HepG2 (cell line): ENCODE measurements around the gene HCK. TPM values are rescaled to one million over a fixed set of nuclear protein-coding genes. Genes with fewer than 3 reads are reported as not detected.

ENCODE experiments used
- ATF7-NPFF ChIP-seq: sonication (generic); formaldehyde crosslinking; IDR thresholded peaks from 2 replicates; pipeline ENCODE4 v1.8.1; 2023; ENCODE audit warnings: mild to moderate bottlenecking, low read depth, missing genetic modification reagents, moderate library complexity
- CREB1 ChIP-seq, 2 experiments: fragments of 450-650 bp in 1 of 2; IDR thresholded peaks; 2 replicates each; pipeline ENCODE4 v1.6.1; 2016 to 2017; ENCODE audit warnings: control low read depth in 1 of 2, mild to moderate bottlenecking in 1 of 2, missing compliant biosample characterization in 1 of 2, missing genetic modification characterization in 1 of 2
- GATAD2A ChIP-seq: IDR thresholded peaks from 2 replicates; pipeline ENCODE4 v1.6.1; 2016
- IKZF4 ChIP-seq: sonication (generic); formaldehyde crosslinking; IDR thresholded peaks from 2 replicates; pipeline ENCODE4 v1.5.1; 2020; ENCODE audit warnings: borderline replicate concordance, mild to moderate bottlenecking, low read depth, missing genetic modification reagents; ENCODE audit errors: not compliant biosample characterization
- KLF13 ChIP-seq: sonication (generic); formaldehyde crosslinking; IDR thresholded peaks from 2 replicates; pipeline ENCODE4 v1.4.0; 2020; ENCODE audit warnings: mild to moderate bottlenecking, missing genetic modification reagents
- MED13 ChIP-seq: sonication (generic); formaldehyde crosslinking; IDR thresholded peaks from 2 replicates; pipeline ENCODE4 v1.5.0; 2020; ENCODE audit warnings: missing genetic modification reagents
- SMAD3 ChIP-seq: sonication (generic); formaldehyde crosslinking; IDR thresholded peaks from 2 replicates; pipeline ENCODE4 v1.4.0; 2020; ENCODE audit warnings: missing genetic modification reagents
- XRCC5 ChIP-seq: fragments of 200-400 bp; formaldehyde crosslinking; optimal IDR thresholded peaks from 2 replicates; pipeline ENCODE3; 2017; ENCODE audit warnings: mild to moderate bottlenecking, low read length
- ZBTB38 ChIP-seq: sonication (generic); formaldehyde crosslinking; IDR thresholded peaks from 2 replicates; pipeline ENCODE4 v1.5.1; 2020; ENCODE audit warnings: mild to moderate bottlenecking, missing genetic modification reagents
- ZFYVE20 ChIP-seq: sonication (generic); formaldehyde crosslinking; IDR thresholded peaks from 2 replicates; pipeline ENCODE4 v1.8.0; 2023; ENCODE audit warnings: low read depth, mild to moderate bottlenecking, moderate library complexity, missing genetic modification reagents, borderline replicate concordance
- ZNF12 ChIP-seq: sonication (generic); formaldehyde crosslinking; IDR thresholded peaks from 2 replicates; pipeline ENCODE4 v1.5.0; 2020; ENCODE audit warnings: missing genetic modification reagents
- ZNF354B ChIP-seq: sonication (generic); formaldehyde crosslinking; IDR thresholded peaks from 2 replicates; pipeline ENCODE4 v1.8.0; 2022; ENCODE audit warnings: mild to moderate bottlenecking, missing genetic modification reagents
- ZNF460 ChIP-seq: sonication (generic); formaldehyde crosslinking; IDR thresholded peaks from 2 replicates; pipeline ENCODE4 v1.5.1; 2020; ENCODE audit warnings: missing genetic modification reagents, mild to moderate bottlenecking, borderline replicate concordance
- ZNF619 ChIP-seq: sonication (generic); formaldehyde crosslinking; IDR thresholded peaks from 2 replicates; pipeline ENCODE4 v1.4.0; 2020; ENCODE audit warnings: mild to moderate bottlenecking, missing genetic modification reagents
- polyA plus RNA-seq, 8 experiments: library from polyadenylated mRNA; depleted of rRNA in 3 of 8; stranded (reverse) in 7 of 8; unstranded in 1 of 8; fragments of >200 nt; fragmentation: Illumina TruSeq in 4 of 8; extraction: Trizol in 4 of 8; gene quantifications; 2 replicates each; pipeline versions ENCODE4 v1.2.1 to v1.2.3, GENCODE V29; 2011 to 2016; ENCODE audit warnings: low read depth in 4 of 8, missing spikeins in 1 of 8, mixed read lengths in 1 of 8; ENCODE audit not compliant: insufficient read depth in 1 of 8
- total RNA-seq, 5 experiments: library from RNA; depleted of rRNA; stranded (reverse); fragments of >200 nt; fragmentation: Illumina TruSeq; extraction: Trizol; gene quantifications; 2 replicates each; pipeline ENCODE4 v1.2.3, GENCODE V29; 2016; ENCODE audit warnings: low read depth in 1 of 5
- TF ChIP-seq, protein P1 (sequence below): sonication (generic); formaldehyde crosslinking; IDR thresholded peaks from 2 replicates; pipeline ENCODE4 v1.4.0; 2020; ENCODE audit warnings: missing genetic modification reagents
- TF ChIP-seq, protein P2 (sequence below): sonication (generic); formaldehyde crosslinking; IDR thresholded peaks from 2 replicates; pipeline ENCODE4 v1.9.0; 2021; ENCODE audit warnings: missing genetic modification reagents, borderline replicate concordance
- TF ChIP-seq, protein P3 (sequence below): sonication (generic); formaldehyde crosslinking; IDR thresholded peaks from 2 replicates; pipeline ENCODE4 v1.4.0; 2020; ENCODE audit warnings: mild to moderate bottlenecking, low read depth, missing genetic modification reagents
- TF ChIP-seq, protein P4 (sequence below), 2 experiments: fragments of 450-650 bp in 1 of 2; sonication (generic) in 1 of 2; formaldehyde crosslinking; IDR thresholded peaks; 2 replicates each; pipeline versions ENCODE4 v1.5.0 to v1.8.0; 2020 to 2022; ENCODE audit warnings: mild to moderate bottlenecking in 1 of 2, missing genetic modification reagents in 1 of 2

The HCK gene
- total and polyA plus RNA-seq, 2 of the 13 experiments (the other 11 are each of a cell fraction or from before 2014, with no cell fraction given) = 0.04 TPM; not detected in 1

DNA sequence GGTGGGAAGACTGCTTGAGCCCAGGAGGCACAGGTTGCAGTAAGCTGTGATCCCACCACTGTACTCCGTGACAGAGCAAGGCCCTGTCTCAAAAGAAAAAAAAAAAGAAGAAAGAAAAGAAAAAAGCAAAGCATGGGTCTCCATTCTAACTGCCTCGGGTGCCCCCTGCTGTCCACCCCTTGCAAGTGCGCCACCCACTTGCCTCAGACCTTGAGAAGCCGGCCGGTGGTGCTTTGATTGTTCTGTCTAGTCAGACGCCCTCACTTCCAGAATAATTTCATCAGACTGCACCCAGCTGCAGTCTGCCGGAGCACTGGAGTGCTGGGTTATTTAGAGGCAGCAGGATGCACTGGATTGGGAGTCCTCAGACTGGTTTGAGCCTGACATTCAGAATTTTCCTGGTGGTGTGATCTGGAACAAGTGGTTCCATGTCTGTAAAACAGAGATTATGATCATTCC lies 39.9 kb downstream of the HCK start (continued):
- TF ChIP-seq, protein P1, sequence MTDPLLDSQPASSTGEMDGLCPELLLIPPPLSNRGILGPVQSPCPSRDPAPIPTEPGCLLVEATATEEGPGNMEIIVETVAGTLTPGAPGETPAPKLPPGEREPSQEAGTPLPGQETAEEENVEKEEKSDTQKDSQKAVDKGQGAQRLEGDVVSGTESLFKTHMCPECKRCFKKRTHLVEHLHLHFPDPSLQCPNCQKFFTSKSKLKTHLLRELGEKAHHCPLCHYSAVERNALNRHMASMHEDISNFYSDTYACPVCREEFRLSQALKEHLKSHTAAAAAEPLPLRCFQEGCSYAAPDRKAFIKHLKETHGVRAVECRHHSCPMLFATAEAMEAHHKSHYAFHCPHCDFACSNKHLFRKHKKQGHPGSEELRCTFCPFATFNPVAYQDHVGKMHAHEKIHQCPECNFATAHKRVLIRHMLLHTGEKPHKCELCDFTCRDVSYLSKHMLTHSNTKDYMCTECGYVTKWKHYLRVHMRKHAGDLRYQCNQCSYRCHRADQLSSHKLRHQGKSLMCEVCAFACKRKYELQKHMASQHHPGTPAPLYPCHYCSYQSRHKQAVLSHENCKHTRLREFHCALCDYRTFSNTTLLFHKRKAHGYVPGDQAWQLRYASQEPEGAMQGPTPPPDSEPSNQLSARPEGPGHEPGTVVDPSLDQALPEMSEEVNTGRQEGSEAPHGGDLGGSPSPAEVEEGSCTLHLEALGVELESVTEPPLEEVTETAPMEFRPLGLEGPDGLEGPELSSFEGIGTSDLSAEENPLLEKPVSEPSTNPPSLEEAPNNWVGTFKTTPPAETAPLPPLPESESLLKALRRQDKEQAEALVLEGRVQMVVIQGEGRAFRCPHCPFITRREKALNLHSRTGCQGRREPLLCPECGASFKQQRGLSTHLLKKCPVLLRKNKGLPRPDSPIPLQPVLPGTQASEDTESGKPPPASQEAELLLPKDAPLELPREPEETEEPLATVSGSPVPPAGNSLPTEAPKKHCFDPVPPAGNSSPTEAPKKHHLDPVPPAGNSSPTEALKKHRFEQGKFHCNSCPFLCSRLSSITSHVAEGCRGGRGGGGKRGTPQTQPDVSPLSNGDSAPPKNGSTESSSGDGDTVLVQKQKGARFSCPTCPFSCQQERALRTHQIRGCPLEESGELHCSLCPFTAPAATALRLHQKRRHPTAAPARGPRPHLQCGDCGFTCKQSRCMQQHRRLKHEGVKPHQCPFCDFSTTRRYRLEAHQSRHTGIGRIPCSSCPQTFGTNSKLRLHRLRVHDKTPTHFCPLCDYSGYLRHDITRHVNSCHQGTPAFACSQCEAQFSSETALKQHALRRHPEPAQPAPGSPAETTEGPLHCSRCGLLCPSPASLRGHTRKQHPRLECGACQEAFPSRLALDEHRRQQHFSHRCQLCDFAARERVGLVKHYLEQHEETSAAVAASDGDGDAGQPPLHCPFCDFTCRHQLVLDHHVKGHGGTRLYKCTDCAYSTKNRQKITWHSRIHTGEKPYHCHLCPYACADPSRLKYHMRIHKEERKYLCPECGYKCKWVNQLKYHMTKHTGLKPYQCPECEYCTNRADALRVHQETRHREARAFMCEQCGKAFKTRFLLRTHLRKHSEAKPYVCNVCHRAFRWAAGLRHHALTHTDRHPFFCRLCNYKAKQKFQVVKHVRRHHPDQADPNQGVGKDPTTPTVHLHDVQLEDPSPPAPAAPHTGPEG (CRISPR knock-in tag) = 0 out of 2 replicates have a peak, but pooled peaks have one; percentile 59
- TF ChIP-seq SMAD3 (CRISPR knock-in tag) (0 out of 2 replicates have a peak, but pooled peaks have one; percentile 46), ZNF12 (CRISPR knock-in tag) (peak; percentile 34; the same call in 1 of the 2 replicates), ZNF619 (CRISPR knock-in tag) (0 out of 2 replicates have a peak, but pooled peaks have one; percentile 47), ZFYVE20 (no peak), ZBTB38 (CRISPR knock-in tag) (no peak), ZNF354B (CRISPR knock-in tag) (no peak), GATAD2A (CRISPR knock-in tag) (peak; percentile 62), ATF7-NPFF (CRISPR knock-in tag) (no peak), XRCC5 (peak; percentile 84), ZNF460 (no peak), IKZF4 (no peak), MED13 (CRISPR knock-in tag) (no peak), CREB1 (IDR thresholded peaks at IDR 0.05) (no peak), CREB1 (CRISPR knock-in tag; IDR thresholded peaks at IDR 0.05) (no peak), KLF13 (CRISPR knock-in tag) (no peak)
- TF ChIP-seq, protein P2, sequence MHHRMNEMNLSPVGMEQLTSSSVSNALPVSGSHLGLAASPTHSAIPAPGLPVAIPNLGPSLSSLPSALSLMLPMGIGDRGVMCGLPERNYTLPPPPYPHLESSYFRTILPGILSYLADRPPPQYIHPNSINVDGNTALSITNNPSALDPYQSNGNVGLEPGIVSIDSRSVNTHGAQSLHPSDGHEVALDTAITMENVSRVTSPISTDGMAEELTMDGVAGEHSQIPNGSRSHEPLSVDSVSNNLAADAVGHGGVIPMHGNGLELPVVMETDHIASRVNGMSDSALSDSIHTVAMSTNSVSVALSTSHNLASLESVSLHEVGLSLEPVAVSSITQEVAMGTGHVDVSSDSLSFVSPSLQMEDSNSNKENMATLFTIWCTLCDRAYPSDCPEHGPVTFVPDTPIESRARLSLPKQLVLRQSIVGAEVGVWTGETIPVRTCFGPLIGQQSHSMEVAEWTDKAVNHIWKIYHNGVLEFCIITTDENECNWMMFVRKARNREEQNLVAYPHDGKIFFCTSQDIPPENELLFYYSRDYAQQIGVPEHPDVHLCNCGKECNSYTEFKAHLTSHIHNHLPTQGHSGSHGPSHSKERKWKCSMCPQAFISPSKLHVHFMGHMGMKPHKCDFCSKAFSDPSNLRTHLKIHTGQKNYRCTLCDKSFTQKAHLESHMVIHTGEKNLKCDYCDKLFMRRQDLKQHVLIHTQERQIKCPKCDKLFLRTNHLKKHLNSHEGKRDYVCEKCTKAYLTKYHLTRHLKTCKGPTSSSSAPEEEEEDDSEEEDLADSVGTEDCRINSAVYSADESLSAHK (CRISPR knock-in tag) = no peak
- TF ChIP-seq, protein P3, sequence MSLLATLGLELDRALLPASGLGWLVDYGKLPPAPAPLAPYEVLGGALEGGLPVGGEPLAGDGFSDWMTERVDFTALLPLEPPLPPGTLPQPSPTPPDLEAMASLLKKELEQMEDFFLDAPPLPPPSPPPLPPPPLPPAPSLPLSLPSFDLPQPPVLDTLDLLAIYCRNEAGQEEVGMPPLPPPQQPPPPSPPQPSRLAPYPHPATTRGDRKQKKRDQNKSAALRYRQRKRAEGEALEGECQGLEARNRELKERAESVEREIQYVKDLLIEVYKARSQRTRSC = no peak
- TF ChIP-seq, protein P4, sequence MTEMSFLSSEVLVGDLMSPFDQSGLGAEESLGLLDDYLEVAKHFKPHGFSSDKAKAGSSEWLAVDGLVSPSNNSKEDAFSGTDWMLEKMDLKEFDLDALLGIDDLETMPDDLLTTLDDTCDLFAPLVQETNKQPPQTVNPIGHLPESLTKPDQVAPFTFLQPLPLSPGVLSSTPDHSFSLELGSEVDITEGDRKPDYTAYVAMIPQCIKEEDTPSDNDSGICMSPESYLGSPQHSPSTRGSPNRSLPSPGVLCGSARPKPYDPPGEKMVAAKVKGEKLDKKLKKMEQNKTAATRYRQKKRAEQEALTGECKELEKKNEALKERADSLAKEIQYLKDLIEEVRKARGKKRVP (CRISPR knock-in tag; IDR thresholded peaks at IDR 0.05) = 0 out of 4 replicates have a peak, but pooled peaks of 1 of the 2 experiments have one; percentile 71
